COLO668 (cell line): ENCODE measurements around the gene GPD1.
A peak's percentile ranks its signal among the peaks of the same experiment; 100 is the strongest.

Source experiments
- DNase-seq: peaks from one replicate; lab custom pipeline; 2025; ENCODE audit not compliant: unreplicated experiment; lab: John Stamatoyannopoulos, UW

GPD1 gene

DNA sequence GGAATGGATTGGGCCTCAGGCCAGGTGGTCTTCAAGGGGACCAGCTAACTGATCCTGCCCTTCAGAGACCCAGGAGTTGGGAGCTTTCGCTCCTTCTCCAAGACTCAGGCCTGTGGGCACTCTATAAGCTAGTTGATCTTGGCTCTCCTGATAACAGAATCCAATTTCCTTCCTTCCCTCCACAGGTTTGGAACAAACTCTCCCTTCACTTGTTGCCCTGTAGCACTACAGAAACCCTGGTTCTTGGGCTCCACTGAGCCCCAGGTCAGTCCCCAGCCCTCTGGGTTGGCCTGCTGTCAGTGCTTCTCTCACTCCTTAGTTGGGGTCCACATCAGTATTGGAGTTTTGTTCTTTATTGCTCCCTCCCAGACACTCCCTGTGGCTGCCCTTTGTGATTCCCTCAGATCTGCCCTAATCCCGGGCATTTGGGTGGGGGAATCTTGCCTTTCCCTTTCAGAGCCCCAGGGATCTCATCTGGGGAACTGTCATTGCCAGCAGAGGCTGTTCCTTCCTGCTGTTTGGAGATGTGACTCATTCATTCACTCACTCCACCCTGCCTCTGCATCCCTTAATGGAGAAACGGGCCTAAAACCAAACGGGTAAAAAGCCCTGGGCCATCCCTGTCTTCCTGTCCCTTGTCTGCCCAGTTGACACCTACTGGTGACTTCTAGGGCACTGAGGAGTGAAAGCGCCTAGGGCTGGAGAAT lies 4.4 kb upstream of the GPD1 start:
- DNase-seq: no peak

DNA sequence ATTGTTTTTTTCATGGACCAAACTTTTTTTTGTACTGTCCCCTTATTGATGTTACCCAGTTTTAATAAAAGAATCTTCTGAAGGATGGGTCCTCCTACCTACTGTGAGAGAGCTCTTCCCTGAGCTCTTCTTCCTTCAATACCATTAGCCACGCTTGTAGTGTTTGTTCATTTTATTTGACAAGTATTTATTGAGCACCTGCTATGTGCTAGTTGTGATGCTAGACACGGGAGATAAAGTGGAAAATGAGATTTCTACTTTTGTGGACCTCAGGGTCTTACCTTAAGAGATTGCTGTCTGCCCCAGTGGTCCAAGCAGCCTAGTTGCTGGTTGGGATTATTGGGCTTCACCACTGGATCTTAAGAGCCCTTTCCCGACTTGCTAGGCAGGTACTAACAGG lies 3.2 kb upstream of the GPD1 start:
- no peak for DNase-seq

DNA sequence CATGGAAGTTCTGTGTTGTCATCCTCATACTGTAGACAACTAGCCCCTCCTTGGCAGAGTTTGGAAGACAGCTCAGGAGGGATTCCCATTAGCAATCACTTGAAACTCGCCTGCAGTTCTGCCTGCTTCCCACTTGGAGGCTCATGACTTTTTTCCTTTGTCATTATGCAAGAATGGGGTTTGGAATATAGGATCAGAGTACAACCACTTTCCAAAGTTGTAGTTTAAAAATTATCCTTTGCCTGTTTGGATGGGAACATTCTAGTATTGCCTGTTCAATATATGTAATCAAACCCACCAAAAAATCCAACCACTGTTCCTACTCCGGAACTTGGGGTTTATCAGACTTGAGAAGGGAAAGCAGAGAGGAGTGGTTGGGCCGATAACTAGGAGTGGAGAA lies 2.1 kb upstream of the GPD1 start:
- DNase-seq: no peak

DNA sequence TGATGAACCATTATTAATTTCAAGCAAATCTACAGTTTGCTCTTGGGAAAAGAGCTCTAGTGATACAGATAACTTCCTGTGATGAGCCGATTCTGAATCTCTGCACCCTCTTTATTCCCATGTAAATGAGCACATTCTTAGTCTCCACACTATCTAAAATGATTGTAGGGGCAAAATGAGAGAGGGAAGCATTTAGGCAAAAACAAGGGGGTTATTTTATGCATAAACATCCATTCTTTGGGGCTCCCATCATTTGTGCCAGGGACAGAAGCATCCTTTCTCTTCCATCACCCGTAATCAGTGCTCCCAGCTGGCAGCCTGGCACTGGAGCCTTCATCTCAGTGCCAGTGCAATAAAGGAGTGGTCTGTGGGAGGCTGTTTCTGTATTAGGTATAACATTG lies 1.7 kb upstream of the GPD1 start:
- DNase-seq: no peak

DNA sequence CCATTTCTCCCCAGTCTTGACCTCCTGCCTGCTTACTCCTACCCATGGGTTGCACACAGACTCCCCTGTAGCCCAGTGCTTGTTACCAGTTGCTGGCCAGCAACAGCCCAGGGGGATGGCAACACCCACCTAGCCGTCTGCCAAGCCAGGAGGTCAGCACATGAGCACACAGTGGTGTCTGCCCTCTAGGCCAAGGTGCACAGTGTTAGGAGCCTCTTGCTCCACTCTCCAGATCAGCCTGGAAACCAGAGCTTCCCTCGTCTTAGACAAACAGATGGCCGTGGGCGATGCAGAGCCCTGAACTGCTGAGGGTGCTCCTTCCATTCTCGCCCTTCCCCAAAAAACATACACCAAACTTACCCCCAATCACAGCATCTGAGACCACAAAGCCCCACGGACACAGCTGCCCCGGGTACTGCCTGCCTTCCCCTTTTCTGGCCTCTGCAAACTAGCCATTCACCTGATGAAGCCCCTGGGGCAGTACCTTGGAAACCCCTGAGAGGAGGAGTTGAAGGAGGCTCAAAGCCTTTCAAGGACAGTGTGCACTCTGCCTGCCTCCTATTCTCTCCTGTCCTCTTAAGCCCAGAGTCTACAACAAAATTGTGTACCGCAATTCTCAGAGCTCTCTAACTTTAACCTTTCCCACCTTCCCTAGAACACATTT lies 1.0 kb upstream of the GPD1 start:
- DNase-seq: no peak

DNA sequence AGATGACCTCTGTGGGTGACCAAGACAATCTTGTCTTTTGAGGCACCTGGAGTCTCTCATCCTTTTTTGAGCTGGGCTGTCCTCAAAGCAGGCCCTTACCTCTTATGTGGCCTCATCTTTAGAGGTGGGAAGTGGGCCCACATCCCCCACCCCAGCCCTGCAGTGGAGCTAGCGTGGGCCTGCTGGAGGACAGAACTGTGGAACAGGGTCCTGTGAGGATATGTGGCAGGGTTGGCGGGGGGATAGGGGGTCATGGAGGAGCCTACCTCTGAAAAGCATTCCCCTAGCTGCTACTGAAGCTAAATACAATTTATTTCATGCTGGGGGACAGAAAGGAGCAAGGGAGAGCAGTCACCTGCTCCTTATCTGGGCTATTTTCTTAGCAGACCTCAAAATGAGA lies 457 bp upstream of the GPD1 start:
- DNase-seq: no peak

DNA sequence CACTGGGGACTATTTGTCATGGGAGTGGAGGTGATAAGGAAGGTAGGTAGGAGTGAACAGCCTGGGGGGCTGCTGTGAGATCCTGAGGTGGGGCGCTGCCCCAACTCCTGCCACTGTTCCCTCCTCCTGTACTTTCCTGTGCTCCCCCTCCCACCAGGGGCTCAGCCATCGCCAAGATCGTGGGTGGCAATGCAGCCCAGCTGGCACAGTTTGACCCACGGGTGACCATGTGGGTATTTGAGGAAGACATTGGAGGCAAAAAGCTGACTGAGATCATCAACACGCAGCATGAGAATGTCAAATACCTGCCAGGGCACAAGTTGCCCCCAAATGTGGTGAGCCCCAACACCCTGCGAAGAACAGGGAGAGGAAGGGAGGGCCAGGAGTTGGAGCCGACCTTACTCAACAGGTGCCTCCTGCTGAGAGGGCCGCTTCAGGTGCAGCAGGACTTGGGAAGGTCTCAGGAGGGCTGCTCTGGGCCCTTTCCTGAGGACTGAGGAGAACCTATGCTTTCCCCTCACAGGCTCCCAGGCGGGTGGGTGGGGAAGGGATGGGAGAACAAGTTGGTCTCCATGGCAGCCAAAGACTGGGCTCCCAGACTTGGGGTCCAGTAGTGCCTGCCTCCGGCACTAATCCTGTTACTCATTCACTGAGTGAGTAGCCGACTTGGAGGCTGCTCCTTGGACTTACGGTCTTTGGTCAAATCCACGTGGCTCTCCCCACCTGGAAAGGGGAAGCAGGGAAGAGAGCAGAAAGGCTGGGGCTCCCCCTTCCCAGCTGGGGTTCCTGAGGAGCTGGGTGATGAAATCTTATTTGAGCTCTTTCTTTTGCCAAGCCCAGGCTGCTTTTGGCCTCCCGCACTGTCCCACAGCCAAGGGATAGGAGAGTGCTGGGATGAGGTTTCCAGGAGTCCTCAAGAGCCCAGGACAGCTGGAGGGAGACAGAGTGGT lies 884 bp downstream of the GPD1 start:
- DNase-seq: no peak

DNA sequence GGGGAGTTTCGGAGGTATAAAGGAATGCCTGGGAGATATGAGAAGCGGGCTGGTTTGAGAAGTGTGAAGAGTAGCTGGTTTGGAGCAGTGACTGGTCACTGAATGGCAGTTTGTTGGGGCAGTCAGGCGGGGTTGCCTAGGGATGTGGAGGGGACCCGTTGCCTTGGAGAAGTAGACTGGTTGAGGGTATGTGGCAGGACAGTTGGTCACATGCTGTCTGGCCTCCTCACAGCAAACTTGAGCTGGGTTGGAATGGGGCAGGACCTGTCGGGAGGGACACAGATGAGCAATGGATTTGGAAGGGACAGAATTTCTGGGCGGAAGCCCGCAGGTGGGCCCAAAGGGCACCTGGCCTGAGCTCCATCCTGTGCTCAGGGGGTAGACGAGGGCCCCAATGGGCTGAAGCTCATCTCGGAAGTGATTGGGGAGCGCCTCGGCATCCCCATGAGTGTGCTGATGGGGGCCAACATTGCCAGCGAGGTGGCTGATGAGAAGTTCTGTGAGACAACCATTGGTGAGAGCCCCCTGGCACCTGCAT lies 2.2 kb downstream of the GPD1 start:
- no peak for DNase-seq

DNA sequence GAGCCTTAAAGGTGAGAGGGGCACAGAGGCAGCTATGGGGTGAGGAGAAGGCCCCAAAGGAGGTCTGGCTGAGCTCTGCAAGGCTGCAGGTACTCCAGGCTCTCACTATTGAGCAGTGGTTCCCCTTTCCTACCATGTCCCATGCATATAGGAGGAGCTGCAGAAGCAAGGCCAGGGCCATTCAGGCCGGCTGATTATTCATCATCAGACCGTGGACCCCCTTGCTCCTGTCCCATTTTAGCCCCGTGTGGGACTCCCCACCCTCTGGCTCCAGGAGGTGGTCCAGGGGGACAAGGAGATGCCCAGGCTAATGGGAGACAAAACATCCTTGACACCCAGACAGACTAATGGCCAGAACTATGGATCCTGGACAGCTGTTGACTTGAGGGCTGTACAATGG lies 3.1 kb downstream of the GPD1 start:
- no peak for DNase-seq

DNA sequence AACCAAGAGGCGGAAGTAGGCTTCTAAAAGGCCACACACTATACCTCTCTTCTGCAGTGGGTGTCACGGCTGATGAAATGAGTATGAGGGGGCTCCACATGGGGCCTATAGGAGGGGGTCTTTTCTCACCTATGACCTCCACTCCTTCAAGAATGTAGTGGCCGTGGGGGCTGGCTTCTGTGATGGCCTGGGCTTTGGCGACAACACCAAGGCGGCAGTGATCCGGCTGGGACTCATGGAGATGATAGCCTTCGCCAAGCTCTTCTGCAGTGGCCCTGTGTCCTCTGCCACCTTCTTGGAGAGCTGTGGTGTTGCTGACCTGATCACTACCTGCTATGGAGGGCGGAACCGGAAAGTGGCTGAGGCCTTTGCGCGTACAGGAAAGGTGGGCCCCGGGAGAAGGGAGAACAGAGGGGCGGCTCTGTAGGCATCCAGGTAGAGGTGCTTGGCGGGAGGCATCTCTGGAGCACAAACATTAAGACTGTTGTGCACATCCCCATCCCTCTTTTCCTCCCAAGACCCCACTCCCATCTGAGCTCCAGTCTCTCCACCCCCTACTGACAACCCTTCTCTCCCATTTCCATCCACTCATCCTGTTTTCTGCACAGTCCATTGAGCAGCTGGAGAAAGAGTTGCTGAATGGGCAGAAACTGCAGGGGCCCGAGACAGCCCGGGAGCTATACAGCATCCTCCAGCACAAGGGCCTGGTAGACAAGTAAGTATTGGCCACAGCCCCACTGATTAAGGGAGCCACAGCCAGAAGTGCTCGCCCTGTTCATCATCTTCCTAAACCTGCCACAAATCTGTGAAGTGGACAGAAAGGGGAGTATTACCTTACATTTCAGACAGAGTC lies 3.8 kb downstream of the GPD1 start:
- no peak for DNase-seq

DNA sequence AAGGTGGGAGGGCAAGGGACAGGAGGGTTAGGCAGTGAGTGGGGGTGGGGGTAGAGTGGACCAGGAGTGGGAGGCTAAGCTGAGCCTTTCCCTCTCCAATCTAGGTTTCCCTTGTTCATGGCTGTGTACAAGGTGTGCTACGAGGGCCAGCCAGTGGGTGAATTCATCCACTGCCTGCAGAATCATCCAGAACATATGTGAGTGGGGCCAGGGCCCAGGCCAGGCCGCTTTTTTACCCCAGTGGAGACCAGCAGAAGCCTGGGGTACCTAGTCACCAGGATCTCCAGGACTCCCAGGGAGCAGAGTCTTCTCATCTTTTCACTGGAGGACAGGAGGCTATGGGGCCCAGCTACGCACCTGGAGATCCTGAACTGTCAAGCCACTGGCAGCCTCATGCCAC lies 5.5 kb downstream of the GPD1 start:
- DNase-seq: no peak

DNA sequence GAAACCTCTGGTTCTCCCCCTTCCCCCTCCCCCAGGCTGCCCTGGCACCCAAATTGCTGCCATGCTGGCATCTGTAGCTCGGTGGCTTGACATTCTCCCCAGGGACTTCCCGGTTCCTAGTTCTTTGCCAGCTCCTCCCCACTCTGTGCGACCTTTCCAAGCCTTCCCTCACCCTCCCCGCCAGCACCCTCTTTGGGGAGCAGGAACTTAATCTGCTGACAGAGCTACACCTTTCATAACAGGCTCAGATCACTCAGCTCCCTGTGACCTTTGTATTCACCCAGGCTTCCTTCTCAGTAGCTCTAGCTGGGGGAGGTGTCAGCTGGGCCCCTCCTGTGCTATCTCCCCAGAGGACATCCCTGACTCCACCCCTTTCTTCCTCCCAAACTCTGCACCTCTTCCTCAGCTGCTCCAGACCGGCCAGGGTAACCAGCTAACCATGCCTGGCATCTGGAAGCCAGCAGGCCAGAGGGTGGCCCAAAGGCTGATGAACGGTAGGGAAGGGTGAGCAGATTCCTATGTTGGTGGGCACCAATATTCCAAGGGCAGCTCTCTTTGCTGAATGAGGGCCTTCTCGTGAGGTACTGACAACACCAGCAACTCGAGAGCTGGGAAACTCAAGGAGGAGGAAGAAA lies 6.4 kb downstream of the GPD1 start:
- DNase-seq: peak; percentile 5

DNA sequence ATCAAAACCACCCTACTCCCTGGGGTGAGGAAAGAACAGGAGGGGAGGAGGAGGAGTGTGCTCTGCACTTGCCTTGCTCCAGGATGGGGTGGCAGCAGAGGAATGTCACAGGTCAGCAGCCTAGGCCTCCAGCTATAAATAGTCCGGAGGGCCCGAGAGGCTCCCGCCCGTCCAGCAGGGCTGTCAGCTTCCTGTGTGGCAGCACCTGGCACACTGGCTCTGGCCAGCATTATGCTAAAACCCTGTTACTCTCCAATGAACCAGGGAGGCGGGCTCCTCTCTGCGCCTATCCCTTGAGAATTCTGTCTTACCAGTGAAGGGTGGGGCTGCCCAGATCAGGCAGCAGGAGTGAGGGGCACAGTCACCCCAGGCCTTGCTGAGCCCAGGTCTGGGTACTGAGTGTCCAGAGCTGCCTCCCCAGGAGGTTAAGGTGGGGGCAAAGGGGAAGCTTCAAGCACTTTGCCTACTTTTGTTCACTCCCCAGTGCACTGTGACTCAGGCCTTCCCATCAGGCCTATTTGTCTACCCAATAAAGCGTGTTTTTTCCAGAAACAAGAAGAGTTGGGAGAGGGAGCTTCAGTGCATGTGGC lies 7.0 kb downstream of the GPD1 start:
- DNase-seq: peak; percentile 54

DNA sequence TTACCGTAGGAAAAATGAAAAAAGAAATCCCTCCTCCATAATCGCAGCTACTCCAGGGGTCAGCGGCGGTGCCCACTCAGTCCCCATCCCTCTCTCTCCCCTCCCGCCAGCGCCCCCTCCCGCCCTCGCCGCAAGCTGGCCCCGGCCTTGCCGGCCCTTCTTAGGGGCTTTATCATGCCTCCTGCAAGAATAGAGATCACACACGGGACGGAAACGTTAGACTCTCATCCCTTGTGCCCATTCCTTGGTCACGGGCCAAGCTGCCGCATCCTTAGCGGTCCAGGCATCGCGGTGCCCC lies 7.5 kb downstream of the GPD1 start:
- no peak for DNase-seq

DNA sequence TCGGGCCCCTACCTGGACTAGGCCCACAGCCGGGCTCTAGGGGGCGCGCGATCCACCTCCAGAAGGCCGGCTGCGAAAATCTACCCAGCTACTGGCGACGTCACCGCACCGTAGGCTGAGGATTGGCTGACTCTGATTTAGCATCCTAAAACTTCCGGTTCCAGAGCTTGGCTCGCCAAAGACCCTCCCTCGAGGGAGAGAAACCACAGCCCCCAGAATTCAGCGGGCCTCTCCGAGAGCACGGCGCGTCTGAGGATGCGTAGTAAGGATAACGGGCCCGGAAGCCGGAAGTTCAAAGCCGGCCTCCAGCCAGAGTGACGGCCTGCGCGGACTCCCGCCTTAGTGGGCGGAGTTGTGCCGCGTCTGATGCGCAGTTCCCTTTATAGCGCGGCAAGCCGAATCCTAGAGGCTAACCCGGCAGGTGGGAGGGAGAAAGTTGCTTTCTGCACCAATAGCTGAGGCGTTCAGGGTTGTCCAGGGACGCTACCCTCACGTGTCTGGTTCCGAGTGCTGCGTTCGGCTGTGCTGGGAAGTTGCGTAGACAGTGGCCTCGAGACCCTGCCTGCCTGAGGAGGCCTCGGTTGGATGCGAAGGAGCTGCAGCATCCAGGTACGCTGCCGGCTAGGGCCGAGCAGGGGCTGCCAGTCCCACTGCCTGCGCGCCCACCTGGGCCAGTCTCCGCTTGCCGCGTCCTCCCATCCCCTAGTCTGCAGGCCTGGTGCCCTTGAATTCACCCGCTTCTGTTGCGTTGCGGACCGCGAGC lies 8.1 kb downstream of the GPD1 start, which contains the start of gene COX14:
COX14 (plus strand) TSS at position 544 of the 763 bp plus-strand sequence. CDS start 7,808 bp downstream, outside the sequence.
- DNase-seq: peak; percentile 96

DNA sequence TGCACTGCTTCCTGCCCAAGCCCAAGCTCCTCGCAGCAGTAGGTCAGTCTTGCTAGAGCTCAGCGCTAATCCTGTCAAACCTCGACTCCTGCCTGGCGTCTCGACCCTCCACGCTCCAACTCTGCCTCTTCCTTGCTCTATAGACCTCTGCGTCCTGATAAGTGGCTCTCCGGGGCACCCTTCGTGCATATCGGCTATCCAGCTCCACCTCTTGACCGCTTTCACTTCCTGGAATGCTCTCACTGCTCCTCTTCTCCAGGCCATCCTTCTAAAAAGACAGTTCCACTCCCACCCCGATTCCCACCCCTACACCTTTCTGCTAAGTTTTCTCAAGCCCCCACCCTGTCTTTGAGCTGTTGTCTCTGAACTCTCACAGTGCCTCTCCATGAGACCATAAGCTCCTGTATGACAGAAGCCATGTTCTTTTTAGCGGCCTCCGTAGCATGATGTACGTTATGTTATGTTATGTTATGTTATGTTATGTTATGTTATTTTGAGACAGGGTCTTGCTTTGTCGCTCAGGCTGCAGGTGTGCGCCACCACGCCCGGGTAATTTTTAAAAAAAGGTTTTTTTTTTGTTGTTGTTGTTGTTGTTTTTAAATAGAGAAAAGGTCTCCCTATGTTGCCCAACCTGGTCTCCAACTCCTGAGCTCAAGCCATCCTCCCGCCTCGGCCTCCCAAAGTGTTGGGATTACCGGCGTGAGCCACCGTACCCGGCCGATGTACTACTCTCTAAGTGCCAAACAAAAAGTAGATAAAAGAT lies 8.8 kb downstream of the GPD1 start:
- no peak for DNase-seq

DNA sequence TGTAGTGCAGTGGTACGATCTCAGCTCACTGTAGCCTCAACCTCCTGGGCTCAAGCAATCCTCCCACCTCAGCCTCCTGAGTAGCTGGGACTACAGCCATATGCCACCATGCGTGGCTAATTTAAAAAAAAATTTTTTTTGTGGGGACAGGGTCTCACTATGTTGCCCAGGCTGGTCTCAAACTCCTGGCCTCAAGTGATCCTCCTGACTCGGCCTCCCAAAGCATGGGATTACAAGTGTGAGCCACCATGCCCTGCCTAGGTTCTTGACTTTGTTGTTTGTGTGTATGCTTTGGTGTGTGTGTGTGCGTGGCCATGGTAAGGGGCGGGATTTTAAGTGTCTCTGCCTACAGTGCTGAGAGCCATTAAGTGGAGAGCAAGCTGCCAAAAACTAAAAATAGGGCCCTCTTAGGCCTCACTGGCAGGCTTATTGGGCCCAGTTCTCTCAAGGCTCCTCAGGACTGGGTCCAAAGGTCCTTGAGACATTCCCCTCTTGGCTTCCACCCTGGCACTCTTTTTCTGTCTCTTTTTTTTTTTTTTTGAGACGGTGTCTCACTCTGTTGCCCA lies 13.3 kb downstream of the GPD1 start:
- DNase-seq: no peak

DNA sequence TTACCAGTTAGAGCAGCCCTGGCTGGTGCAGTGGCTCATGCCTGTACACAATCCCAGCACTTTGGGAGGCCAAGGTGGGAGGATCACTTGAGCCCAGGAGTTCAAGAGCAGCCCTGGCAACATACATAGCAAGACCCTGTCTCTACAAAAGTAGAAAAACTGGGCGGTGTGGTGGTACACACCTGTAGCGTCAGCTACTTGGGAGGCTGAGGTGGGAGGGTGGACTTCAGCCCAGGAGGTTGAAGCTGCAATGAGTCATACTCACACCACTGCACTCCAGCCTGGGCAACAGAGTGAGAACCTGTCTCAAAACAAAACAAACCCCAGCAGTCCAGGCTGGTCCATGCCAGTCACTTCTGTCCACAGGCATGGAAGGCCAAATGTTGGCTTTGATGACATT lies 15.6 kb downstream of the GPD1 start:
- no peak for DNase-seq
